B cell (primary cell): ENCODE results near the gene AP4M1. TPM values are rescaled to one million over a fixed set of nuclear protein-coding genes. Genes with fewer than 3 reads are reported as not detected.

ENCODE experiments used
- ATAC-seq: fragments of 200-7000 bp; cut with Tn5 transposase; one replicate; pipeline ENCODE4 v1.10.0; 2021; ENCODE audit warnings: low read depth, mild to moderate bottlenecking, moderate number of reproducible peaks, moderate library complexity
- CTCF ChIA-PET: fragments of 350-600 bp; sonication (Branson Sonifier 250); formaldehyde crosslinking; loops from one replicate; lab custom pipeline; 2021; ENCODE audit warnings: antibody characterized with exemption, inconsistent platforms; lab: Charles Lee
- POLR2A ChIA-PET: fragments of 350-600 bp; sonication (Branson Sonifier 250); formaldehyde crosslinking; loops from one replicate; lab custom pipeline; 2021; ENCODE audit warnings: antibody characterized with exemption; lab: Charles Lee
- DNase-seq: peaks from one replicate; pipeline ENCODE4 v3.0.0; 2013
- H2AFZ ChIP-seq: 2 replicates; pipeline ENCODE4 v1.6.1; 2012; ENCODE audit warnings: mild to moderate bottlenecking, low read depth, low read length; ENCODE audit not compliant: insufficient read depth, poor library complexity, severe bottlenecking
- H3K27ac ChIP-seq, 2 donors: 1 replicate in 1 of 2; 2 replicates in 1 of 2; pipeline ENCODE4 v1.5.1; 2012 to 2013; ENCODE audit warnings: low read length in 2 of 2, mild to moderate bottlenecking in 2 of 2, moderate library complexity in 1 of 2
- H3K27me3 ChIP-seq, 4 experiments: fragments of 200-600 bp in 1 of 4; sonication (generic) in 1 of 4; replicated peaks in 1 of 4; 1 replicate in 2 of 4; 2 replicates in 2 of 4; pipeline versions ENCODE4 v1.6.1 to v1.7.0; 2013 to 2016; ENCODE audit warnings: low read length in 3 of 4, mild to moderate bottlenecking in 2 of 4, mixed read lengths in 1 of 4, moderate library complexity in 1 of 4; ENCODE audit not compliant: insufficient read depth in 4 of 4, control insufficient read depth in 3 of 4; ENCODE audit errors: control extremely low read depth in 1 of 4
- H3K36me3 ChIP-seq, 2 experiments: replicated peaks in 1 of 2; 1 replicate in 1 of 2; 2 replicates in 1 of 2; pipeline versions ENCODE4 v1.6.1 to v1.7.1; 2013; ENCODE audit warnings: low read length in 1 of 2; ENCODE audit not compliant: insufficient read depth in 2 of 2, control insufficient read depth in 1 of 2; ENCODE audit errors: control extremely low read depth in 1 of 2, extremely low read depth in 1 of 2
- H3K4me1 ChIP-seq, 2 donors: fragments of 200-600 bp in 1 of 2; sonication (generic) in 1 of 2; 1 replicate in 1 of 2; 2 replicates in 1 of 2; pipeline versions ENCODE4 v1.5.1 to v1.6.1; 2013 to 2017; ENCODE audit warnings: low read length in 2 of 2; ENCODE audit not compliant: control insufficient read depth in 2 of 2, insufficient read depth in 2 of 2
- H3K4me2 ChIP-seq: replicated peaks from 2 replicates; pipeline ENCODE3; 2012; ENCODE audit warnings: mild to moderate bottlenecking, low read depth, low read length; ENCODE audit not compliant: poor library complexity, severe bottlenecking
- H3K4me3 ChIP-seq, 5 experiments: fragments of 200-600 bp in 1 of 5; sonication (generic) in 1 of 5; 1 replicate in 3 of 5; 2 replicates in 2 of 5; pipeline versions ENCODE4 v1.5.1 to v1.7.0; 2011 to 2016; ENCODE audit warnings: low read length in 4 of 5, mild to moderate bottlenecking in 4 of 5, low read depth in 2 of 5, control low read depth in 1 of 5, moderate library complexity in 1 of 5; ENCODE audit not compliant: insufficient read depth in 1 of 5; ENCODE audit errors: control extremely low read depth in 1 of 5, extremely low read depth in 1 of 5
- H3K79me2 ChIP-seq: fragments of 200-600 bp; sonication (generic); one replicate; pipeline ENCODE4 v1.6.0; 2016; ENCODE audit warnings: low read length; ENCODE audit not compliant: control insufficient read depth, insufficient read depth
- H3K9ac ChIP-seq: fragments of 200-600 bp; sonication (generic); 2 replicates; pipeline ENCODE4 v1.6.1; 2017; ENCODE audit warnings: mild to moderate bottlenecking, low read length, moderate library complexity
- H3K9me3 ChIP-seq, 3 donors: one replicate each; pipeline versions ENCODE4 v1.6.1 to v1.7.1; 2013; ENCODE audit warnings: low read length in 2 of 3; ENCODE audit not compliant: control insufficient read depth in 2 of 3, insufficient read depth in 1 of 3; ENCODE audit errors: control extremely low read depth in 1 of 3
- H4K20me1 ChIP-seq: 2 replicates; pipeline ENCODE4 v1.6.0; 2012; ENCODE audit warnings: mild to moderate bottlenecking, low read length; ENCODE audit not compliant: insufficient read depth, control insufficient read depth, poor library complexity, severe bottlenecking
- H3K27ac Mint-ChIP-seq: one replicate; pipeline ENCODE4 v1.8.0; 2021; ENCODE audit warnings: mixed read lengths
- H3K27me3 Mint-ChIP-seq: one replicate; pipeline ENCODE4 v1.8.0; 2021; ENCODE audit warnings: mixed read lengths
- H3K4me1 Mint-ChIP-seq: one replicate; pipeline ENCODE4 v1.8.0; 2021; ENCODE audit warnings: mixed read lengths
- H3K4me3 Mint-ChIP-seq: one replicate; pipeline ENCODE4 v1.8.0; 2021; ENCODE audit warnings: mixed read lengths
- H3K9me3 Mint-ChIP-seq: one replicate; pipeline ENCODE4 v1.8.0; 2022; ENCODE audit warnings: mixed read lengths; ENCODE audit not compliant: insufficient read depth
- EZH2 ChIP-seq: IDR thresholded peaks from 2 replicates; pipeline ENCODE4 v1.6.1; 2012; ENCODE audit warnings: borderline replicate concordance, low read depth, mild to moderate bottlenecking, moderate library complexity, low read length; ENCODE audit not compliant: insufficient read depth, poor library complexity, severe bottlenecking
- WGBS: methylation state at CpG from one replicate; pipeline ENCODE4 v1.1.5; 2013; ENCODE audit warnings: missing lambda C conversion rate; ENCODE audit not compliant: insufficient coverage; 5-methylcytosine and 5-hydroxymethylcytosine counted together
- intact Hi-C: fragments of 100-400 bp; cut with micrococcal nuclease; formaldehyde crosslinking; loops from one replicate; pipeline ENCODE4 v1.10.0; 2022
- polyA plus RNA-seq: library from polyadenylated mRNA; depleted of rRNA; stranded (reverse); fragments of >200 nt; gene quantifications from 2 replicates; pipeline ENCODE4 v1.2.3, GENCODE V29; 2012
- total RNA-seq, 2 donors: library from RNA; stranded (reverse); fragments of 120-200 nt in 1 of 2; gene quantifications; 1 replicate in 1 of 2; 2 replicates in 1 of 2; pipeline versions ENCODE4 v1.2.3 to v1.2.4, GENCODE V29; 2013 to 2022
- TF ChIP-seq, protein P1 (sequence below): fragments of 200-600 bp; IDR thresholded peaks from one replicate; pipeline ENCODE4 v1.8.0; 2022; ENCODE audit warnings: antibody characterized with exemption, mild to moderate bottlenecking

The AP4M1 gene
- total and polyA plus RNA-seq, 2 donors (not counting 1 experiment from before 2014, with no cell fraction given), result 9.0 to 17.6 TPM

GRCh38 chr7:100119970-100120732, 18.7 kb downstream of the AP4M1 start:
- DNase-seq, result no peak
- Histone ChIP-seq H3K9ac (peak overlapping the region; percentile 93), H3K27me3 (no peaks in the 10 kb centered on the region), H3K27ac (peak overlapping the region; percentile 93 to 97), H3K79me2 (peaks cover 27% of the 10 kb centered on the region), H3K4me2 (peak overlapping the region; percentile 97), H3K9me3 (no peaks in the 10 kb centered on the region), H3K36me3 (no peaks in the 10 kb centered on the region), H2AFZ (peak overlapping the region; percentile 96), H3K4me1 (peaks cover 17 to 28% of the 10 kb centered on the region in 2 donors), H3K4me3 (peak overlapping the region; percentile 67 to 94 (median 92)), H4K20me1 (no peaks in the 10 kb centered on the region)
- intact Hi-C loops, result loop anchor here (1.0 kb wide), 3 partner anchors 7 to 38 kb away; partner anchors contain the start of genes AP4M1 and MCM7
- Mint-ChIP-seq H3K4me3 (peak overlapping the region; percentile 98), H3K27me3 (no peaks in the 10 kb centered on the region), H3K4me1 (peaks cover 38% of the 10 kb centered on the region), H3K9me3 (no peaks in the 10 kb centered on the region), H3K27ac (peak overlapping the region; percentile 95)
- TF ChIP-seq, protein P1, sequence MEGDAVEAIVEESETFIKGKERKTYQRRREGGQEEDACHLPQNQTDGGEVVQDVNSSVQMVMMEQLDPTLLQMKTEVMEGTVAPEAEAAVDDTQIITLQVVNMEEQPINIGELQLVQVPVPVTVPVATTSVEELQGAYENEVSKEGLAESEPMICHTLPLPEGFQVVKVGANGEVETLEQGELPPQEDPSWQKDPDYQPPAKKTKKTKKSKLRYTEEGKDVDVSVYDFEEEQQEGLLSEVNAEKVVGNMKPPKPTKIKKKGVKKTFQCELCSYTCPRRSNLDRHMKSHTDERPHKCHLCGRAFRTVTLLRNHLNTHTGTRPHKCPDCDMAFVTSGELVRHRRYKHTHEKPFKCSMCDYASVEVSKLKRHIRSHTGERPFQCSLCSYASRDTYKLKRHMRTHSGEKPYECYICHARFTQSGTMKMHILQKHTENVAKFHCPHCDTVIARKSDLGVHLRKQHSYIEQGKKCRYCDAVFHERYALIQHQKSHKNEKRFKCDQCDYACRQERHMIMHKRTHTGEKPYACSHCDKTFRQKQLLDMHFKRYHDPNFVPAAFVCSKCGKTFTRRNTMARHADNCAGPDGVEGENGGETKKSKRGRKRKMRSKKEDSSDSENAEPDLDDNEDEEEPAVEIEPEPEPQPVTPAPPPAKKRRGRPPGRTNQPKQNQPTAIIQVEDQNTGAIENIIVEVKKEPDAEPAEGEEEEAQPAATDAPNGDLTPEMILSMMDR, result no peak
- no peak for TF ChIP-seq EZH2
- 39% methylated on average over 13 of the region's 19 CpGs for WGBS
- CTCF ChIA-PET, result interaction anchor here (1.0 to 2.2 kb wide), 3 partner anchors 11 to 18 kb away, joined by 3 to 8 read pairs (median 6); partner anchors contain the start of genes AP4M1 and MCM7
- ATAC-seq, result peak; percentile 29
- POLR2A ChIA-PET, result interaction anchor here (0.7 to 2.9 kb wide), 4 partner anchors 9 to 38 kb away, joined by 3 to 14 read pairs (median 3); partner anchors contain the start of genes AP4M1 and MCM7

- peaks cover 32% of the 10 kb centered on the region for H3K79me2 ChIP-seq
- CTCF ChIA-PET, result interaction anchor here (0.6 to 2.2 kb wide), 4 partner anchors 10 to 110 kb away, joined by 3 to 8 read pairs (median 3); no protein-coding TSS in a partner anchor
- POLR2A ChIA-PET, result interaction anchor here (0.6 to 2.9 kb wide), 4 partner anchors 9 to 114 kb away, joined by 3 to 14 read pairs (median 3); partner anchors contain the start of genes AP4M1 and MCM7
- WGBS, result 63% methylated on average over 1 of the region's 1 CpG
- Mint-ChIP-seq H3K4me3 (peak overlapping the region; percentile 98), H3K4me1 (peaks cover 42% of the 10 kb centered on the region), H3K9me3 (no peaks in the 10 kb centered on the region), H3K27ac (peak overlapping the region; percentile 95), H3K27me3 (no peaks in the 10 kb centered on the region)
- ATAC-seq (no peak), DNase-seq (no peak)
- peak overlapping the region; percentile 97 for H3K4me2 ChIP-seq
- H3K4me3 ChIP-seq, result no peak overlapping the region
- no peaks in the 10 kb centered on the region for H3K36me3 ChIP-seq
- H3K27me3 ChIP-seq, result no peaks in the 10 kb centered on the region
- H3K9me3 ChIP-seq, result no peaks in the 10 kb centered on the region
- H3K27ac ChIP-seq, result no peak overlapping the region
- H3K9ac ChIP-seq, result peak overlapping the region; percentile 93
- intact Hi-C loops, result no loop called here
- H4K20me1 ChIP-seq, result no peaks in the 10 kb centered on the region
- no peak overlapping the region for H2AFZ ChIP-seq
- TF ChIP-seq, protein P1, result no peak
- no peak for TF ChIP-seq EZH2
- peaks cover 22 to 34% of the 10 kb centered on the region in 2 donors for H3K4me1 ChIP-seq
Measured at GRCh38 chr7:100120733-100121036, 19.2 kb downstream of the AP4M1 start.
